ENCODE measurements around the gene CCDC154. TPM values are rescaled to one million over a fixed set of nuclear protein-coding genes. Genes with fewer than 3 reads are reported as not detected.
A peak's percentile ranks its signal among the peaks of the same experiment; 100 is the strongest.

CCDC154 gene
- total and polyA plus RNA-seq, 8 donors = 0.59 to 7.8 (median 2.1) TPM

GRCh38 chr16:1437606-1438005 is 6.8 kb downstream of the CCDC154 start:
- Histone ChIP-seq H3K4me1 (no peaks in the 10 kb centered on the region), H3K9me3 (no peaks in the 10 kb centered on the region), H3K27me3 (no peaks in the 10 kb centered on the region), H3K27ac (no peak overlapping the region), H3K4me3 (no peak overlapping the region), H3K36me3 (no peaks in the 10 kb centered on the region)
- WGBS, 2 donors = 83 to 89% methylated on average over 22 of the region's 22 CpGs
- ATAC-seq (no peak), DNase-seq (peak in 1 of 6 donors; percentile 74), FAIRE-seq (no peak)
- no peak for TF ChIP-seq CTCF (IDR thresholded peaks at IDR 0.05)
- intact Hi-C loops (cut with DNase I) = no loop called here

- WGBS, 2 donors = 88 to 89% methylated on average over 46 to 47 of the region's 47 CpGs
- TF ChIP-seq CTCF (IDR thresholded peaks at IDR 0.05) = no peak
- FAIRE-seq = no peak
- Histone ChIP-seq H3K27me3 (no peaks in the 10 kb centered on the region), H3K27ac (no peak overlapping the region), H3K4me1 (no peaks in the 10 kb centered on the region), H3K9me3 (no peaks in the 10 kb centered on the region), H3K36me3 (no peaks in the 10 kb centered on the region), H3K4me3 (no peak overlapping the region)
- no peak for ATAC-seq
- DNase-seq = peak in 1 of 6 donors; percentile 70
- intact Hi-C loops (cut with DNase I) = no loop called here
These were observed 7.5 kb downstream of the CCDC154 start for GRCh38 chr16:1436731-1437355.

GRCh38 chr16:1435921-1436697 is 8.2 kb downstream of the CCDC154 start:
- no peak for TF ChIP-seq CTCF (IDR thresholded peaks at IDR 0.05)
- Histone ChIP-seq H3K27ac (no peak overlapping the region), H3K36me3 (no peaks in the 10 kb centered on the region), H3K4me3 (no peak overlapping the region), H3K9me3 (no peaks in the 10 kb centered on the region), H3K27me3 (no peaks in the 10 kb centered on the region), H3K4me1 (no peaks in the 10 kb centered on the region)
- 77 to 82% methylated on average over 26 to 32 of the region's 32 CpGs for WGBS, 2 donors
- FAIRE-seq = no peak
- intact Hi-C loops (cut with DNase I) = no loop called here
- peak in 1 of 6 donors; percentile 61 for DNase-seq
- ATAC-seq = peak in 1 of 4 donors; percentile 20

- no peaks in the 10 kb centered on the region for H3K36me3 ChIP-seq
- 85 to 94% methylated on average over 37 to 40 of the region's 40 CpGs for WGBS, 2 donors
- H3K4me1 ChIP-seq = no peaks in the 10 kb centered on the region
- FAIRE-seq (no peak), ATAC-seq (no peak), DNase-seq (peak in 2 of 6 donors; percentile 49 to 65)
- TF ChIP-seq CTCF (IDR thresholded peaks at IDR 0.05) = no peak
- no peak overlapping the region for H3K4me3 ChIP-seq
- H3K27me3 ChIP-seq = no peaks in the 10 kb centered on the region
- intact Hi-C loops (cut with DNase I) = no loop called here
- no peak overlapping the region for H3K27ac ChIP-seq
- no peaks in the 10 kb centered on the region for H3K9me3 ChIP-seq
These were observed 9.4 kb downstream of the CCDC154 start for GRCh38 chr16:1434644-1435592.
